GM10847 (cell line): ENCODE results near the gene NME7.

ENCODE experiments used
- POLR2A ChIP-seq: IDR thresholded peaks from 2 replicates; pipeline ENCODE4 v1.6.1; 2011; ENCODE audit not compliant: insufficient read length; ENCODE audit errors: extremely low read depth

NME7 gene

GRCh38 chr1:169348383-169349036, 19.1 kb downstream of the NME7 start:
- TF ChIP-seq POLR2A = no peak

GRCh38 chr1:169347688-169348382, 19.8 kb downstream of the NME7 start:
- no peak for TF ChIP-seq POLR2A

- no peak for TF ChIP-seq POLR2A
Measured at GRCh38 chr1:169346036-169346589, 21.5 kb downstream of the NME7 start.

GRCh38 chr1:169345511-169345910, 22.1 kb downstream of the NME7 start:
- TF ChIP-seq POLR2A = no peak

- TF ChIP-seq POLR2A = no peak
Measured at GRCh38 chr1:169340882-169341281, 26.7 kb downstream of the NME7 start.

GRCh38 chr1:169339773-169340172, 27.8 kb downstream of the NME7 start:
- TF ChIP-seq POLR2A = no peak

GRCh38 chr1:169338617-169339016, 29.0 kb downstream of the NME7 start:
- no peak for TF ChIP-seq POLR2A

GRCh38 chr1:169330927-169331326, 36.7 kb downstream of the NME7 start:
- no peak for TF ChIP-seq POLR2A

GRCh38 chr1:169329383-169329782, 38.2 kb downstream of the NME7 start:
- no peak for TF ChIP-seq POLR2A

- no peak for TF ChIP-seq POLR2A
Measured at GRCh38 chr1:169327875-169328274, 39.7 kb downstream of the NME7 start.

- TF ChIP-seq POLR2A = no peak
Measured at GRCh38 chr1:169326956-169327268, 40.7 kb downstream of the NME7 start.

GRCh38 chr1:169326261-169326955, 41.2 kb downstream of the NME7 start:
- no peak for TF ChIP-seq POLR2A

- TF ChIP-seq POLR2A = no peak
Measured at GRCh38 chr1:169325117-169325516, 42.5 kb downstream of the NME7 start.

GRCh38 chr1:169322138-169322537, 45.5 kb downstream of the NME7 start:
- no peak for TF ChIP-seq POLR2A

- no peak for TF ChIP-seq POLR2A
Measured at GRCh38 chr1:169321539-169321938, 46.1 kb downstream of the NME7 start.
